GM12865 (cell line): Measurements from ENCODE around the gene DNAH3.

ENCODE experiments used
- DNase-seq: peaks from one replicate; pipeline ENCODE4 v3.0.0; 2010; ENCODE audit warnings: low read depth
- H3K4me3 ChIP-seq: 2 replicates; pipeline ENCODE4 v1.5.1; 2011; ENCODE audit warnings: mild to moderate bottlenecking, low read depth, low read length, control low read depth
- TF ChIP-seq, protein P1 (sequence below): IDR thresholded peaks from 2 replicates; pipeline ENCODE4 v1.5.1; 2011; ENCODE audit warnings: low read length, control low read depth, low read depth, inconsistent platforms; ENCODE audit not compliant: insufficient read depth; ENCODE audit errors: missing control alignments

The DNAH3 gene

DNA sequence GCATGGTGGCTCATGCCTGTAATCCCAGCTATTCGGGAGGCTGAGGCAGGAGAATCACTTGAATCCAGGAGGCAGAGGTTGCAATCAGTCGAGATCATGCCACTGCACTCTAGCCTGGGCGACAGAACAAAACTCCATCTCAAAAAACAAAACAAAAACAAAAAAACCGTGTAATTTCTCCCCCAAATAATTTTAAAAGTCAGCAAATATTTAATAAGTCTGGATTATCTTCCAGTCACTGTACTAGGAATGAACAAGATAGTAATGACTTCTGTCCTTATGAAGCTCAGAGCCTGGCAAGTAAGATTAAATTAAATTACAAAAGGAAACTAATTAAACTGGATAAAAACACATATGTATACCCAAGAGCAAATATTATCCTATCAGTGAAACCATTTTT lies 113.5 kb downstream of the DNAH3 start:
- TF ChIP-seq, protein P1, sequence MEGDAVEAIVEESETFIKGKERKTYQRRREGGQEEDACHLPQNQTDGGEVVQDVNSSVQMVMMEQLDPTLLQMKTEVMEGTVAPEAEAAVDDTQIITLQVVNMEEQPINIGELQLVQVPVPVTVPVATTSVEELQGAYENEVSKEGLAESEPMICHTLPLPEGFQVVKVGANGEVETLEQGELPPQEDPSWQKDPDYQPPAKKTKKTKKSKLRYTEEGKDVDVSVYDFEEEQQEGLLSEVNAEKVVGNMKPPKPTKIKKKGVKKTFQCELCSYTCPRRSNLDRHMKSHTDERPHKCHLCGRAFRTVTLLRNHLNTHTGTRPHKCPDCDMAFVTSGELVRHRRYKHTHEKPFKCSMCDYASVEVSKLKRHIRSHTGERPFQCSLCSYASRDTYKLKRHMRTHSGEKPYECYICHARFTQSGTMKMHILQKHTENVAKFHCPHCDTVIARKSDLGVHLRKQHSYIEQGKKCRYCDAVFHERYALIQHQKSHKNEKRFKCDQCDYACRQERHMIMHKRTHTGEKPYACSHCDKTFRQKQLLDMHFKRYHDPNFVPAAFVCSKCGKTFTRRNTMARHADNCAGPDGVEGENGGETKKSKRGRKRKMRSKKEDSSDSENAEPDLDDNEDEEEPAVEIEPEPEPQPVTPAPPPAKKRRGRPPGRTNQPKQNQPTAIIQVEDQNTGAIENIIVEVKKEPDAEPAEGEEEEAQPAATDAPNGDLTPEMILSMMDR: no peak
- H3K4me3 ChIP-seq: no peak overlapping the region
- no peak for DNase-seq

DNA sequence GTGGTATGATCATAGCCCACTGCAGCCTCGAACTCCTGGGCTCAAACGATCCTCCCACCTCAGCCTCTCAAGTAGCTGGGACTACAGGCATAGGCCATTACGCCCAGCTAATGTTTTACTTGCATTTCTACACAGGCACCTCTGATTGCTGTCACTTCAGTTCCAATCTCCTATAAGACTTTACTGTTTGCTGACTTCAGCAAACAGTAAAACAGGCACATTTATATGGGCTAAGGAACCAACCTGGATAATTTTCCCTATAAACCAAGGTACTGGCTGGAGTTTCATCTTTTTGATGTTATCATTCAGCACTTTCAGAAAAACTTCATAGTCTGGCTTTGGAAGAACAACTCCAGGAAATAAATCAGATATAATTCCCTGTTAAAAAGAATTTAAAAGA lies 114.2 kb downstream of the DNAH3 start:
- TF ChIP-seq, protein P1: no peak

DNA sequence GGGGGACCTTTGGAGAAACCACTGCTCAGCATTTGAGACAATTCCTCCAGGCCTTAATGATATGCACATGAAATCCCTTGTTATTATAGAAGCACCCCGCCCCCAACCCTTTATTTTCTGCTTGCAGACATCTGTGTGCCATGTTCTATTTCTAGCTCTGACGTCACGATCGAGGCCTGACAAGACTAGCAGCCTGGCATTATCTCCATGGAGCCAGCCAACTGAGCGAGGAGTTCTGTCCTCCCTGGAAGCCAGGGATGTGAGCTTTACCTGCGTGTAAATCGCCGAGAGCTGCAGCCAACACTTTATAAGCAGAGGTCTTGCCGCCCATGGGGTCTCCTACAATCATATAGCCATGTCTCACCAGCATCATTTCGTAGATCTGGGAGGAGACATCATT lies 116.9 kb downstream of the DNAH3 start:
- TF ChIP-seq, protein P1: no peak
- H3K4me3 ChIP-seq: no peak overlapping the region
- DNase-seq: no peak

More for the DNA sequence above, 114.2 kb downstream of the DNAH3 start:
- DNase-seq: no peak
- no peak overlapping the region for H3K4me3 ChIP-seq

DNA sequence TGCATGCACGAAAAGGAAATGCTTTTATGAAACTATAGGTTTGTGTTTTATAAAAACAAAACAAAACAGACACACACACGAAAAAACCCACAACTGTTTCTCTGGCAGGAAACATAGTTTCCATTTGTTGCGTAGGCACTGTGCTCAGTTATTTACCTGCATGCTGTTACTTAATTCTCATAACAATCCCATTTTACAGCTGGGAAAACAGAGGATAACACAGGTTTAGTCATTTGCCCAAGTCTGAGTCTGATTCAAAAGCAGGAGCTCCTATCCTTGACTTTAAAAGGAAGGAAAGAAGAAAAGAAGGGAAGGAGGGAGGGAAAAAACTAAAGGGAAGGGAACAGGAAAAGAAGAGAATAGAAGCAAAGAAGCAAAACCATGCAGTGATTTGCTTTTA lies 117.4 kb downstream of the DNAH3 start:
- no peak for DNase-seq
- H3K4me3 ChIP-seq: no peak overlapping the region
- TF ChIP-seq, protein P1: no peak

DNA sequence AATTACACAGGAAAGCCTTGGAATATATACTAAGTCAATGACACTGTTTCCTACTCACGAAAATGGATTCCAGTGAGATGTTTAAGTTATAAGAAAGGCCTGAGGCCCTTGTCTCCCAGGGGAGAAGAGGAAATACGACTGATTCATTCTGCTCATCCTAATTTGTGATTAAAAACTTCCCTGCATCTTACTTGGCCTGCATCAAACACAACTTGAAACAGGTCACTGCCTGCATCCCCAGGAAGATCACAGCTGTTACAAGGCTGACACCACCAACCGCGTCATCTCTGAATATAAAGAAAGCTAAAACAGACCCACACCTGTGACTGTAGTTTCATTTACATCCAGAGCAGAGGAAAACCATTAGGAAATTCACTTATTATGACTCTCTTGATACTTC lies 121.9 kb downstream of the DNAH3 start:
- no peak overlapping the region for H3K4me3 ChIP-seq
- DNase-seq: no peak
- TF ChIP-seq, protein P1: no peak

DNA sequence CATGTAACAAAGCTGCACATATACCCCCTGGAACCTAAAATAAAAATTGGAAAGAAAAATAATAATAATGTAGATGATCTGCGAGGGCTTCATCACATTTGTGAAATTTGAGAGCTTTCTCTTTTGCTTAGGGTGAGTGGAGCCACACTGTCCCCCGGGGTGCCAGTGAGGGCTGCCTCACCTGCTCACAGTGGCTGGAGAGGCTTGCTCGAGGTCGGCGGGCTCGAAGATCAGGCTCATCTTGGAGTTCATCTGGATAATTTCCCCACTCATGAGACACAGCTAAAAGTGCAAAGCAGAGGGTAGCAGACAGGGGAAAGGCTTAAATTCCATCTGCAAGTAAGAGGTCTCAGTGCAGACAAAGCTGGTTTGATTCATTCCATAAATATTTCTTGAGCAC lies 123.8 kb downstream of the DNAH3 start:
- H3K4me3 ChIP-seq: no peak overlapping the region
- TF ChIP-seq, protein P1: no peak
- no peak for DNase-seq

DNA sequence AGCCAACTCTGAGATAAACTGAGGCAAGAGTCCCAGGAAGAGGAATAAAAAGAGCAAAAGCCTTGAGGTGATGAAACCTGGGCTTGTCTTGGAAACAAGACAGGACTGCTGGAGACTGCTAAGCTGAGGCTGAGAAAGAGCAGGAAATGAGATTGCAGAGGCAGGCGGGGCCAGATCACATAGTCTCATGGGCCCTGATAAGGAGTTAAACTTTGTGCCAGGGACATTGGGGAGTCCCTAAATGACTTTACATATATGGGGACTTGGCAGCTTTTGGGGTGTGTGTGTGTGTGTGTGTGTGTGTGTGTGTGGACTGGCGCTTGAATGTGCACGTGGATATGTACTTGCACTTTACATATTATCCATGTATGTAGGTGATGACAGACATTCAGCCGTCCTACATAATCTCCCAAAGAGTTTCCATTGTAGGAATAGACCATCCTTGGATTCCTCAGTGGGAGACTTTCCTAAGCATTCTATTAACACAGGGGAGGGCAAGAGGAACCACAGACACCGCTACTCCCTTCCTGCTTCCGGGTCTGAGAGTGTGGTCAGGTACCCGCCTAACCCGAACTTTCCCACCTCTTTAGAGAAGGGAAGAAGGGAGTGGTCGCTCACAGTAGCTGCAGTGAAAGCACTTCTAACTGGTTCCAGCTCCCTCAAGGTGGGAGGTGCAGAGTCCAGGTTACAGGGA lies 127.0 kb downstream of the DNAH3 start:
- TF ChIP-seq, protein P1: no peak
- no peak for DNase-seq
- H3K4me3 ChIP-seq: no peak overlapping the region
